HL-60 (cell line): Measurements from ENCODE around the gene SH3BGRL3.
"Not testable (repeated sequence)": the region's sequence is repeated elsewhere in the genome, so short reads cannot be mapped to it uniquely, and the experiment has no call there.

Source experiments
- DNase-seq, 2 experiments: peaks; one replicate each; pipeline ENCODE4 v3.0.0-alpha.2; 2010 to 2020; ENCODE audit warnings: low read depth in 1 of 2, low spot score in 1 of 2
- H3K27ac ChIP-seq: fragments of 250-450 bp; sonication (Bioruptor Pico); replicated peaks from 2 replicates; pipeline ENCODE4 v1.5.1; 2020; ENCODE audit warnings: mild to moderate bottlenecking, moderate library complexity
- H3K27me3 ChIP-seq: fragments of 250-450 bp; sonication (Bioruptor Pico); 2 replicates; pipeline ENCODE4 v1.5.1; 2021; ENCODE audit warnings: mild to moderate bottlenecking, moderate library complexity; ENCODE audit not compliant: insufficient read depth, poor library complexity, severe bottlenecking
- H3K4me3 ChIP-seq: replicated peaks from 2 replicates; pipeline ENCODE4 v1.5.1; 2011; ENCODE audit warnings: mild to moderate bottlenecking, control low read depth, low read length; ENCODE audit not compliant: insufficient read depth
- CTCF ChIP-seq: IDR thresholded peaks from one replicate; pipeline ENCODE4 v1.5.1; 2011; ENCODE audit warnings: low read length, control low read depth, inconsistent platforms; ENCODE audit not compliant: insufficient read depth
- GABPA ChIP-seq: IDR thresholded peaks from 2 replicates; pipeline ENCODE4 v1.6.1; 2012; ENCODE audit warnings: low read depth
- POLR2AphosphoS5 ChIP-seq: IDR thresholded peaks from 2 replicates; pipeline ENCODE4 v1.6.1; 2012; ENCODE audit warnings: low read depth
- REST ChIP-seq: IDR thresholded peaks from 2 replicates; pipeline ENCODE4 v1.6.1; 2012; ENCODE audit warnings: low read depth; ENCODE audit not compliant: insufficient replicate concordance
- SPI1 ChIP-seq: IDR thresholded peaks from 2 replicates; pipeline ENCODE4 v1.6.1; 2012; ENCODE audit warnings: low read depth, mild to moderate bottlenecking, borderline replicate concordance

SH3BGRL3 gene

GRCh38 chr1:26328597-26328996 is 48.7 kb downstream of the SH3BGRL3 start:
- no peak overlapping the region for H3K4me3 ChIP-seq
- no peak for DNase-seq
- H3K27ac ChIP-seq: no peak overlapping the region
- no peak for TF ChIP-seq CTCF
- TF ChIP-seq REST: no peak
- TF ChIP-seq GABPA: no peak
- TF ChIP-seq POLR2AphosphoS5: no peak
- no peak for TF ChIP-seq SPI1
- no peaks in the 10 kb centered on the region for H3K27me3 ChIP-seq

GRCh38 chr1:26329380-26329779 is 49.5 kb downstream of the SH3BGRL3 start:
- DNase-seq, H3K27me3 ChIP-seq, H3K4me3 ChIP-seq, H3K27ac ChIP-seq: not testable (repeated sequence)

- Histone ChIP-seq H3K27me3 (no peaks in the 10 kb centered on the region), H3K4me3 (no peak overlapping the region), H3K27ac (no peak overlapping the region)
- no peak for DNase-seq
- TF ChIP-seq CTCF (no peak), SPI1 (no peak), POLR2AphosphoS5 (no peak), GABPA (no peak), REST (no peak)
Observed at GRCh38 chr1:26330276-26330675, 50.4 kb downstream of the SH3BGRL3 start.
